GM19023 (cell line): ENCODE results near the gene SCARB2.

ENCODE experiments used
- ATAC-seq: cut with Tn5 transposase; IDR thresholded peaks from one replicate; pipeline ENCODE4 v1.9.1; 2021; ENCODE audit warnings: mild to moderate bottlenecking, moderate library complexity; ENCODE audit not compliant: unreplicated experiment

Gene SCARB2

DNA sequence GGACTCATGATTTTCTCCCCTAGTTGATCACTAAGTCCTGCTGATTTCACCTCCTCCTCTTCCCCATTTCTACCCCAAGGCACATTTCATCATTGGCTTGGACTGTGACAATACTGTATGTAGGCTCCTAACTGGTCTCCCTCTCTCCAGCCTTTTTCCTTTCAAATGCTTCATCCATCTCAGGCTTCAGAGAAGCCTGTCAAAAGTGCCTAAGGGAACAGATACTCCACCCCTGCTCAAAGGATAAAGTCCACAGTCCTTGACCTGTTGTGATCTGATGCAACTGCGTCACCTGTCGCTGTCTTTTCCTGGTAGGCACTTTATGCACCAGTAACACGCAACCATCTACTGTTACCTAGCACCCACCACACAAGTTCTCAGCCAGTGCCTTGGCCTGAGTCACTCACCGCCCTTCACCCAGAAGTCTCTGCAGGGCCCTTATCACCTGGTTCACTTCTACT, 12.8 kb downstream of the SCARB2 start:
- no peak for ATAC-seq

GRCh38 chr4:76199664-76200211, 13.9 kb downstream of the SCARB2 start:
- peak; percentile 79 for ATAC-seq

GRCh38 chr4:76198411-76199237, 15.0 kb downstream of the SCARB2 start:
- peak; percentile 49 for ATAC-seq

GRCh38 chr4:76197971-76198410, 15.6 kb downstream of the SCARB2 start:
- no peak for ATAC-seq

DNA sequence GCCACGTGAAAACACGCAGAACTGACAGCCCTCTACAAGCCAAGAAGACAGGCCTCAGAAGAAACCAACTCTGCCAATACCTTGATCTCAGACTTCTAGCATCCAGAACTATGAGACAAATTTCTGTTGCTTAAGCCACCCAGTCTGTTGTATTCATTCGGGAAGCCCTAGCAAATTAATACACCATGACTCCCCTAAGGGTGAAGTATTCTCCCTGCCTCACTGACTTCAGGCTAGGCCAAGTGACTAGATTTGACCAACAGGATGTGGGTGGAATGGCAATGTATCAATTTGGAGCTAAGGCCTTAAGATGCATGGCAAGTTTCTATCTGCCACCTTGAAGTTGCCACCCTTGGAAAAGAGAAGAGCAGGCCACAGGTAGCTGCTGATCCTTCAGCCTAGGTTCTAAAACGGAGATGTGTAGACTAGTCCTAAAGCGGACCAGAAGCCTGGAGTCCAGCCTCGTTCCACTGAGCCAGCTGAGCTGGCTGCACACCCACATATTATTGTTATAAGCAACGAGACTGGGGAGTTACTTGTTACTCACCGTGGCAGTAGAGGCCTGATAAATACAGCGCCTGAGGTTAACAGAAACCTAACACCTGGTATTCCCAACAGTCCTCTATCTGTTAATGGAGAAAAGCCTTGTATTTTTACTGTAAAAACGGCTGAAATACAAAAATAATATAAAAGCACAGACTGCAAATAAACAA, 16.4 kb downstream of the SCARB2 start:
- no peak for ATAC-seq

DNA sequence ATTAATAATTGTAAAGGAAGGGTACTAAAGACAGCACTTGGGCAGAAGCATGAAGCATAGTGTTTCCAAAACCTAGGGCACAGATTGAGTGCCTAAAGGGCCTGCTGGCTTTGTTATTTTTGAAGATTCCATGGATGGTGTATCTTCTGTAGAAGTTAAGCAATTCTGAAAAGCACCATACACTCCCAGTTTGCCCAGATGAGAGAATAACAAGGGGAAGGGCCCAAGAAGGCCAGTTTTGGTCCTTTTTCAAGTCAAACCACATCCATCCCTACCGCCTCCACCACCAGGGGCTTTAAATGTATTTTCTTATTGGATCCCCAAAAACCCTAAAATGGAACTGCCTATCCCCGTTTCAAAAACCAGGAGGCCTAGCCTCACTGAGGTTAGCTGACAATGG, 17.2 kb downstream of the SCARB2 start:
- ATAC-seq: no peak

DNA sequence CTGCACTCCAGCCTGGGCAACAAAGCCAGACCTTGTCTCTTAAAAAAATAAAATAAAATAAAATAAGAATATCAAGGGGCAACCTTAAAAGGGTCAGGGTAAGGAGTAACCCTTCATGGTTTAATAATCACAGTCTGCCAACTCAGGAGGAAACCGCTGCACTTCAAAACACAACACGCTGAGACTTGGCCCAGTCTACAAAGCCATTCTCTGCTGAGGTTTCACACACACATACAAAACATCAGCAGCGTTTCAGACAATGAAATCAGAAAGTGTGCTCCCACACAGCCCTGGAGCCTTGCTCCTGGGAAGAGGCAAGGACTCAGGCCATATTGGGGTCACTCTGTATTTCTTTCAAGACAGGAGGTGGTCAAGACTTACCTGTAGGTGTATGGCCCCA, 18.3 kb downstream of the SCARB2 start:
- ATAC-seq: no peak

DNA sequence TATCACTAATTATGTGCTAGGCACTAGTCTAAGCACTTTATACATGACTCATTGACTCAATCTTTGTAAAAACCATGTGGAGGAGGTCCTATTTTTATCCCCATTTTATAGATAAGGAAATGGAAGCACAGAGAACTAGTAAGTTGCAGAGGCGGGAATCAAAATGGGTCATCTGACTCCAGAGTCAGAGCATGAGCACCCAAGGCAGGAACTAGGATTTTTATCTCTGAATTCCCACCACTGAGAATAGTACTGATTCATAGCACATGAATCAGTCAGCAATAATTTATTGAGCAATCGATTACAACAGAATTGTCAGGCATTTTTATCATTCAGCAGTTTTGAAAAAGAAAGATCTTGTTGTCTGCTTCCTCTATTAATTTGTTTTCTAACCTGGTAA, 19.3 kb downstream of the SCARB2 start:
- ATAC-seq: no peak

- ATAC-seq: no peak
Observed at GRCh38 chr4:76192236-76192635, 21.4 kb downstream of the SCARB2 start.

DNA sequence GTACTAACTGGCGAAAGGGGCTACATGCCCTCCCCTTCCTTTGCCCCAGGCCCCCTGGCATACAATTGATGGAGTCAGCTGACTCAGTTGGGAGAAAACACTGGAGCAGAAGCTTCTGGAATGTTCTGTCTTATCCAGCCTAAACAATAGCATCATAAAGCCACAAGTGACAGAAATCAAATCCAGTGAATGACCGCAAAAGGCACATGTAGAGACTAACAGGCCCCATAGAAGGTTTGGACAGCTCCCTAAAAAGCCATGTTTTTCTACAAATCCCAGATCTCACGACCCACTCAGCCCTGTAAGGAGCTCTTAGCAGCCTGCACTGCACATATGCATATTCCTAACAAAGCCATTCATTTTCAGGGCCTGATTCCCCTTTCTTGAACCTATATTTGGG, 25.1 kb downstream of the SCARB2 start:
- ATAC-seq: no peak

GRCh38 chr4:76188149-76188548, 25.5 kb downstream of the SCARB2 start:
- no peak for ATAC-seq

DNA sequence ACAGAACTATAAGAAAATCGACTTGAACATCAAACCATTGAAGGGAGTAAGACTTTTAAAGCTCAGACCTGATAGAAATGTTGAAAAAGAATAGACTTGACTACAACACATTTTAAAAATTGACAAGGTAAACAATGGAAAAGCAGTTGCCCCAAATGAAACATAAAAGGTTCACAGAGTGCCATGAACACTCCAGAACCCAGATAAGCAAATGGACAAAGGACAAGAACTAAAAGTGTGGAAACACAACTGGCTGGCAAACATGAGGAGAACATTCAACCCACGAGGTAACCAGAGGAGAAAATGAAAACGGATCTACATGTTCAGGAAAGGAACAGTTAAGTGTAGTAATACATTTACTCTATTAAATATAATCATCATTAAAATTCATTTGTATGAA, 26.5 kb downstream of the SCARB2 start:
- ATAC-seq: no peak

DNA sequence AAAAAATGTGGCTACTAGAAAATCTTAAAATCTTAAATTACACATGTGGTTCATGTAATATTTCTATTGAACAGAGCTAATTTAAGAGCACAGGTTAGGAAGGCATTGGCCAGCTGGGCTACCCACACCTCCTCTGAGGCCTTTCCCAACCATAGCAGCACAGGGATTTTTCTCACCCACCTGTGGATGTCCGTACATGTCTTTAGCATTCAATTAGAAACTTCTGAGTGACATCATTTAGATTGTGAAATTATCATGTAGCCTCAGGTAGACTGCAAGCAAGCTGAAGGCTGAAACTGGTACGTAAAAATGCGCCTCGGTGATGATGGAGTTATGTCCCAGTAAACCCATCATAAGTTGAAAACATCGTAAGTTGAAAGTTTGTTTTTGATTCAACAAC, 31.2 kb downstream of the SCARB2 start:
- no peak for ATAC-seq

DNA sequence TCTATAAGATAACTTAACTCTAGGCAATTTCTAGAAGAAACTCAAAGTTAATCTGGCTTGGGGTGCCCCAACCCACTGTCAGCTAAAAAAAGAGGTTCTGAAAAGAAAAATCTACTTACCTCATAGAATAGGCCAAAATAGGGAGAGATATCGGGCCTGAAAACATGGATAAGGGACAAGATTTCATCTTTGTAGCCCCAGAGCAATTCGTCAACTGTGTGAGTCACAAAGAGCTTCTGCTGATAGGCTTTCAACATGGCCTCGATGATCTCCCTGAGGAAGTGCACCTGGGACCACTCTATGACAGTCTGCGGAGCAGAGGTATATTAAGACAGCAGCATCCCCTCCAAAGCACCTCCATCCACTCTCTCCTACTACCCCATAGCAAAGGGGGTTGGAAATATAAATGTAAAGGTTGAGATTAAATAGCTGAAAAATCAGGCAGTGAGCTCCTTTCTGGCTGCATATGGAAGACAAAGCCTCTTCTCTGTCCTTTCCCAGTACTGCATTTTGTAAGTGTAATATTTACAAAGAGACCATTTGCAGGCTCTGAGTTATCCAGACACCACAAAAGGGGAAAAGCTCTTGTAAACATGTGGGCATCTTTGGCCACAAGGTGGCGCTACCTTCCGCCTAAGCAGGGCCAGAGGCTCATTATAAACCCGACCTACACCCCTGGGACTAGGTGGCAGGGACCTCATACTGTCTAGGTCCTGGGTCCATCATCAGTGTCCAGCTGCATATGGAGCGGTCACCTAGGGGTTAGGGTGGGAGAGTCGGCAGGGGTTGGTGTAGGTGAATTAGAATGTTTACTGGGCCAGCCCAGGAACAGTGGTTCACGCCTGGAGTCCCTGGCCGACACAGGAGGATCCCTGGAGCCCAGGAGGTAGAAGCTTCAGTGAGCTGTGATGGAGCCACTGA, 34.0 kb downstream of the SCARB2 start:
- peak; percentile 76 for ATAC-seq

GRCh38 chr4:76178296-76178695, 35.3 kb downstream of the SCARB2 start:
- no peak for ATAC-seq

DNA sequence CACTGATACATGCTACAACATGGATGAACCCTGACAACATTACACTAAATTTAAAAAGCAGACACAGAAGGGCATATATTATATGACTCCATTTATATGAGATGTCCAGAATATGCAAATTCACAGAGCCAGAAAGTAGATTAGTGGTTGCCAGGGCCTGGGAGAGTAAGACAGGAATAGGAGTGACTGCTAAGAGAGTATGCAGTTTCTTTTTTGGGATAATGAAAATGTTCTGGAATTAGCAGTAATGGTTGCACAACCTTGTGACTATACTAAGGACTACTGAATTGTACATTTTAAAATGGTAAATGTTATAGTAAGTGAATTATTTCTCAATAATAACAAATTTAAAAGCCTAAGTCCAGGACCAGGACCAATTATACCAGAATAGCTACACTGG, 35.9 kb downstream of the SCARB2 start:
- ATAC-seq: no peak

- no peak for ATAC-seq
Observed at GRCh38 chr4:76175336-76175735, 38.3 kb downstream of the SCARB2 start.

- ATAC-seq: no peak
Observed at GRCh38 chr4:76174216-76174615, 39.4 kb downstream of the SCARB2 start.

DNA sequence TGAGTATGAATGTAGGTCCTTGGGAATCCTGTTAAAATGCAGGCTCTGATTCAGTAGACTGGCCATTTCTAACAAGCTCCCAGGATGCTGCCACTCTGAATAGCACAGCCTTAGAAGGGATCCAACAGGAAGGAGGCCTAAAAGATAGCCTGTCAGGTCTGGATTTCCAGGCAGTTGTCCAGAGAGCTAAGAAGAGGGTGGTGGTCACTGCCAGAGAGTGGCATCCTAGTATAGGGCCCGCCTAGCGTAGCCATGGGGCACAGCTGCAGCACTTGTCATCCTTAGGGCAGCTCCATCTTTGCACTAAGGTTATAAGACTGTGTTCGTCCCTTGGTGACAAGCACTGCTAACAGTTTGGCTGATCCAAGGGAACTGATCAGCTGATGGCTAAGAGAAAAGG, 44.9 kb downstream of the SCARB2 start:
- ATAC-seq: no peak

GRCh38 chr4:76166480-76166879, 47.1 kb downstream of the SCARB2 start:
- no peak for ATAC-seq

GRCh38 chr4:76160355-76160754, 53.3 kb downstream of the SCARB2 start:
- ATAC-seq: no peak
